Transverse colon (tissue), 4 donors: Measurements from ENCODE around the gene P3H4. TPM values are rescaled to one million over a fixed set of nuclear protein-coding genes. Genes with fewer than 3 reads are reported as not detected.

Experiments
- DNase-seq: peaks from one replicate; pipeline ENCODE4 v3.0.0-alpha.2; 2019
- H3K27ac ChIP-seq, 4 donors: fragments of 200-600 bp; sonication (generic); 2 replicates each; pipeline ENCODE4 v1.5.1; 2016 to 2018; ENCODE audit warnings: inconsistent platforms in 4 of 4
- H3K27me3 ChIP-seq: fragments of 200-600 bp; sonication (generic); 2 replicates; pipeline ENCODE4 v1.5.1; 2017; ENCODE audit warnings: inconsistent platforms
- H3K36me3 ChIP-seq, 4 donors: fragments of 200-600 bp; sonication (generic); 2 replicates each; pipeline ENCODE4 v1.5.1; 2017 to 2019; ENCODE audit warnings: inconsistent platforms in 4 of 4
- H3K4me1 ChIP-seq, 4 donors: fragments of 200-600 bp; sonication (generic); 2 replicates each; pipeline ENCODE4 v1.5.1; 2017 to 2020; ENCODE audit warnings: inconsistent platforms in 4 of 4
- H3K4me3 ChIP-seq, 4 donors: fragments of 200-600 bp; sonication (generic); 1 replicate in 1 of 4; 2 replicates in 3 of 4; pipeline versions ENCODE4 v1.5.1 to v1.6.1; 2017 to 2019; ENCODE audit warnings: inconsistent platforms in 4 of 4
- H3K9me3 ChIP-seq, 2 donors: fragments of 200-600 bp; sonication (generic); 2 replicates each; pipeline ENCODE4 v1.5.1; 2017 to 2019; ENCODE audit warnings: inconsistent platforms in 2 of 2
- CTCF ChIP-seq, 5 experiments: fragments of 200-600 bp in 3 of 5; fragments of 450-650 bp in 2 of 5; sonication (generic) in 3 of 5; IDR thresholded peaks; 1 replicate in 2 of 5; 2 replicates in 3 of 5; pipeline ENCODE4 v1.5.1; 2016 to 2017; ENCODE audit warnings: antibody characterized with exemption in 5 of 5, inconsistent platforms in 3 of 5, mild to moderate bottlenecking in 2 of 5, moderate library complexity in 1 of 5
- EP300 ChIP-seq: sonication (generic); formaldehyde crosslinking; IDR thresholded peaks from one replicate; pipeline ENCODE4 v1.6.1; 2017; ENCODE audit warnings: antibody characterized with exemption, low read depth
- POLR2A ChIP-seq: fragments of 450-650 bp; IDR thresholded peaks from one replicate; pipeline ENCODE4 v1.6.1; 2016; ENCODE audit warnings: antibody characterized with exemption, mild to moderate bottlenecking, moderate library complexity
- POLR2AphosphoS5 ChIP-seq, 3 donors: sonication (generic); formaldehyde crosslinking; IDR thresholded peaks; one replicate each; pipeline ENCODE4 v1.6.1; 2016; ENCODE audit warnings: antibody characterized with exemption in 3 of 3
- WGBS, 2 donors: methylation state at CpG; one replicate each; pipeline ENCODE4 v1.1.5; 2018; ENCODE audit warnings: low coverage in 1 of 2; 5-methylcytosine and 5-hydroxymethylcytosine counted together
- in situ Hi-C, 4 donors: fragments of 200-750 bp; cut with MboI; loops; one replicate each; pipeline versions ENCODE4 v1.15.0 to v1.15.1; 2017; ENCODE audit warnings: low sequenced_read_pairs in 3 of 4, low pct_ligation_motif_present in 1 of 4, low pct_unique_long_range_greater_than_20kb in 1 of 4
- intact Hi-C: fragments of 100-400 bp; cut with DNase I; formaldehyde crosslinking; loops from one replicate; pipeline ENCODE4 v1.15.1; 2023; ENCODE audit warnings: low total_unique reads
- total RNA-seq, 4 donors: library from RNA; depleted of rRNA; stranded (reverse); fragments of >200 nt; gene quantifications; one replicate each; pipeline ENCODE4 v1.1.0, GENCODE V29; 2016

The P3H4 gene
- total RNA-seq, 4 donors from 2014 or later: 18.7 to 39.6 (median 22.5) TPM

GRCh38 chr17:41784207-41784744 is 27.5 kb downstream of the P3H4 start:
- intact Hi-C loops (no loop called here), in situ Hi-C loops (no loop called here)
- TF ChIP-seq CTCF (IDR thresholded peaks at IDR 0.05): no peak
- H3K27me3 ChIP-seq: peaks cover 10% of the 10 kb centered on the region
- 22% methylated on average over 6 of the region's 6 CpGs; no CpG with 5 or more reads in 1 of the 2 donors for WGBS, 2 donors
- peak overlapping the region; percentile 90 to 95 (median 94) for H3K27ac ChIP-seq
- H3K4me1 ChIP-seq: peaks cover 3 to 59% (median 39%) of the 10 kb centered on the region in 4 donors
- H3K36me3 ChIP-seq: no peaks in the 10 kb centered on the region
- peak overlapping the region in 3 of 4 donors; percentile 70 to 86 (median 81) for H3K4me3 ChIP-seq
- peak; percentile 52 for DNase-seq
- H3K9me3 ChIP-seq: no peaks in the 10 kb centered on the region

GRCh38 chr17:41782142-41782541 is 29.6 kb downstream of the P3H4 start:
- in situ Hi-C loops: no loop called here
- Histone ChIP-seq H3K4me3 (no peak overlapping the region), H3K9me3 (no peaks in the 10 kb centered on the region), H3K27me3 (peaks cover 10% of the 10 kb centered on the region), H3K36me3 (no peaks in the 10 kb centered on the region), H3K4me1 (peaks cover 18 to 76% (median 54%) of the 10 kb centered on the region in 4 donors), H3K27ac (peak overlapping the region; percentile 45 to 95 (median 76))
- WGBS, 2 donors: 67% methylated on average over 4 of the region's 4 CpGs; no CpG with 5 or more reads in 1 of the 2 donors
- intact Hi-C loops: no loop called here
- DNase-seq: no peak
- TF ChIP-seq EP300 (no peak), POLR2AphosphoS5 (IDR thresholded peaks at IDR 0.05) (no peak), CTCF (IDR thresholded peaks at IDR 0.05) (no peak), POLR2A (no peak)

- Histone ChIP-seq H3K4me3 (no peak overlapping the region), H3K4me1 (peaks cover 24 to 79% (median 58%) of the 10 kb centered on the region in 4 donors), H3K36me3 (no peaks in the 10 kb centered on the region), H3K9me3 (no peaks in the 10 kb centered on the region), H3K27me3 (peaks cover 10% of the 10 kb centered on the region), H3K27ac (peak overlapping the region; percentile 34 to 95 (median 51))
- 76 to 82% methylated on average over 5 to 13 of the region's 13 CpGs for WGBS, 2 donors
- in situ Hi-C loops (no loop called here), intact Hi-C loops (no loop called here)
- DNase-seq: no peak
- TF ChIP-seq EP300: no peak
- TF ChIP-seq POLR2AphosphoS5 (IDR thresholded peaks at IDR 0.05): no peak
- no peak for TF ChIP-seq CTCF (IDR thresholded peaks at IDR 0.05)
- TF ChIP-seq POLR2A: no peak
Observed at GRCh38 chr17:41781404-41782110, 30.2 kb downstream of the P3H4 start.

GRCh38 chr17:41779954-41780353 is 31.8 kb downstream of the P3H4 start:
- DNase-seq: no peak
- Histone ChIP-seq H3K9me3 (no peaks in the 10 kb centered on the region), H3K27me3 (no peaks in the 10 kb centered on the region), H3K36me3 (no peaks in the 10 kb centered on the region), H3K27ac (peak overlapping the region; percentile 91 to 96 (median 92)), H3K4me1 (peaks cover 40 to 86% (median 68%) of the 10 kb centered on the region in 4 donors), H3K4me3 (no peak overlapping the region)
- TF ChIP-seq CTCF (IDR thresholded peaks at IDR 0.05): no peak
- intact Hi-C loops: no loop called here
- in situ Hi-C loops: no loop called here
- 89% methylated on average over 1 of the region's 1 CpG; no CpG with 5 or more reads in 1 of the 2 donors for WGBS, 2 donors
